HEK293 (cell line): ENCODE results near the gene CD151.

Experiments used
- CTCF ChIA-PET: fragments of 350-600 bp; formaldehyde crosslinking; extraction: SDS; loops from one replicate; lab custom pipeline; 2021; ENCODE audit warnings: antibody characterized with exemption; lab: Yijun Ruan, JAX
- POLR2A ChIA-PET: fragments of 300-600 bp; formaldehyde crosslinking; extraction: SDS; loops from one replicate; lab custom pipeline; 2020; ENCODE audit warnings: antibody characterized with exemption, inconsistent platforms; lab: Yijun Ruan, JAX
- H3K27ac ChIP-seq: fragments of 200-500 bp; sonication (Bioruptor generic); 2 replicates; pipeline ENCODE4 v1.5.1; 2014; ENCODE audit warnings: low read depth, low read length, control low read depth, inconsistent platforms; ENCODE audit errors: extremely low read depth
- H3K36me3 ChIP-seq, 2 experiments: fragments of 200-500 bp in 1 of 2; sonication (Bioruptor generic) in 1 of 2; 1 replicate in 1 of 2; 2 replicates in 1 of 2; pipeline ENCODE4 v1.5.1; 2014 to 2017; ENCODE audit warnings: inconsistent platforms in 2 of 2, low read length in 2 of 2; ENCODE audit not compliant: control insufficient read depth in 2 of 2, insufficient read depth in 1 of 2
- H3K4me1 ChIP-seq: fragments of 200-500 bp; sonication (Bioruptor generic); 2 replicates; pipeline ENCODE4 v1.5.1; 2014; ENCODE audit warnings: mild to moderate bottlenecking, low read length, inconsistent platforms; ENCODE audit not compliant: control insufficient read depth, insufficient read depth
- H3K4me3 ChIP-seq: 2 replicates; pipeline ENCODE4 v1.5.1; 2011; ENCODE audit warnings: low read depth, mild to moderate bottlenecking, control low read depth, low read length, moderate library complexity
- H3K9me3 ChIP-seq: fragments of 200-500 bp; sonication (Bioruptor generic); 2 replicates; pipeline ENCODE4 v1.5.1; 2014; ENCODE audit warnings: low read depth, low read length, inconsistent platforms; ENCODE audit not compliant: control insufficient read depth, insufficient read depth
- BCL11A ChIP-seq: fragments of 450-650 bp; formaldehyde crosslinking; IDR thresholded peaks from 2 replicates; pipeline ENCODE4 v1.5.1; 2016; ENCODE audit warnings: low read depth, missing biosample characterization, missing genetic modification characterization
- GLIS2 ChIP-seq: fragments of 450-650 bp; formaldehyde crosslinking; IDR thresholded peaks from 2 replicates; pipeline ENCODE4 v1.5.1; 2016; ENCODE audit warnings: missing biosample characterization, missing genetic modification characterization
- KLF1 ChIP-seq: fragments of 450-650 bp; formaldehyde crosslinking; IDR thresholded peaks from 2 replicates; pipeline ENCODE4 v1.5.1; 2016; ENCODE audit warnings: missing biosample characterization, missing genetic modification characterization
- KLF10 ChIP-seq: fragments of 450-650 bp; IDR thresholded peaks from 2 replicates; pipeline ENCODE4 v1.5.1; 2018; ENCODE audit warnings: missing biosample characterization, mild to moderate bottlenecking, missing genetic modification characterization
- KLF7 ChIP-seq: fragments of 450-650 bp; formaldehyde crosslinking; IDR thresholded peaks from 2 replicates; pipeline ENCODE4 v1.5.1; 2016; ENCODE audit warnings: missing biosample characterization, missing genetic modification characterization, borderline replicate concordance
- KLF8 ChIP-seq: fragments of 450-650 bp; formaldehyde crosslinking; IDR thresholded peaks from 2 replicates; pipeline ENCODE4 v1.5.1; 2016; ENCODE audit warnings: missing biosample characterization, missing genetic modification characterization
- KLF9 ChIP-seq: fragments of 450-650 bp; formaldehyde crosslinking; IDR thresholded peaks from 2 replicates; pipeline ENCODE4 v1.5.1; 2016; ENCODE audit warnings: missing biosample characterization, missing genetic modification characterization, low read depth
- OSR2 ChIP-seq: fragments of 450-650 bp; formaldehyde crosslinking; IDR thresholded peaks from 2 replicates; pipeline ENCODE4 v1.5.1; 2016; ENCODE audit warnings: missing biosample characterization, missing genetic modification characterization
- SCRT1 ChIP-seq: fragments of 450-650 bp; formaldehyde crosslinking; IDR thresholded peaks from 2 replicates; pipeline ENCODE4 v1.5.1; 2016; ENCODE audit warnings: missing biosample characterization, missing genetic modification characterization, borderline replicate concordance
- SP3 ChIP-seq: fragments of 450-650 bp; formaldehyde crosslinking; IDR thresholded peaks from 2 replicates; pipeline ENCODE4 v1.5.1; 2016; ENCODE audit warnings: missing biosample characterization, missing genetic modification characterization
- ZIC2 ChIP-seq: fragments of 450-650 bp; formaldehyde crosslinking; IDR thresholded peaks from 2 replicates; pipeline ENCODE4 v1.5.1; 2016; ENCODE audit warnings: missing biosample characterization, missing genetic modification characterization
- ZNF223 ChIP-seq: fragments of 450-650 bp; formaldehyde crosslinking; IDR thresholded peaks from 2 replicates; pipeline ENCODE4 v1.5.1; 2016; ENCODE audit warnings: missing biosample characterization, missing genetic modification characterization
- ZNF341 ChIP-seq: fragments of 450-650 bp; formaldehyde crosslinking; IDR thresholded peaks from 2 replicates; pipeline ENCODE4; 2016; ENCODE audit warnings: low read depth, missing biosample characterization, missing genetic modification characterization
- ZNF391 ChIP-seq: fragments of 450-650 bp; formaldehyde crosslinking; IDR thresholded peaks from 2 replicates; pipeline ENCODE4 v1.5.1; 2016; ENCODE audit warnings: low read depth, missing biosample characterization, missing genetic modification characterization, borderline replicate concordance
- ZNF521 ChIP-seq: fragments of 450-650 bp; formaldehyde crosslinking; IDR thresholded peaks from 2 replicates; pipeline ENCODE4 v1.5.1; 2017; ENCODE audit warnings: missing biosample characterization, mild to moderate bottlenecking, missing genetic modification characterization
- ZNF548 ChIP-seq: fragments of 450-650 bp; formaldehyde crosslinking; IDR thresholded peaks from 2 replicates; pipeline ENCODE4 v1.5.1; 2016; ENCODE audit warnings: missing biosample characterization, missing genetic modification characterization
- ZNF600 ChIP-seq: fragments of 450-650 bp; formaldehyde crosslinking; IDR thresholded peaks from 2 replicates; pipeline ENCODE4 v1.5.1; 2016; ENCODE audit warnings: missing biosample characterization, missing genetic modification characterization
- ZNF610 ChIP-seq: fragments of 450-650 bp; formaldehyde crosslinking; IDR thresholded peaks from 2 replicates; pipeline ENCODE4 v1.5.1; 2016; ENCODE audit warnings: missing biosample characterization, missing genetic modification characterization, borderline replicate concordance
- ZNF629 ChIP-seq: fragments of 450-650 bp; formaldehyde crosslinking; IDR thresholded peaks from 2 replicates; pipeline ENCODE4 v1.5.1; 2017; ENCODE audit warnings: missing biosample characterization, missing genetic modification characterization
- ZNF664 ChIP-seq: fragments of 450-650 bp; formaldehyde crosslinking; IDR thresholded peaks from 2 replicates; pipeline ENCODE4 v1.5.1; 2016; ENCODE audit warnings: missing biosample characterization, missing genetic modification characterization
- ZSCAN16 ChIP-seq: fragments of 450-650 bp; formaldehyde crosslinking; IDR thresholded peaks from 2 replicates; pipeline ENCODE4 v1.5.1; 2016; ENCODE audit warnings: missing biosample characterization, missing genetic modification characterization
- ZSCAN30 ChIP-seq: fragments of 450-650 bp; IDR thresholded peaks from 2 replicates; pipeline ENCODE4 v1.5.1; 2018; ENCODE audit warnings: missing biosample characterization, mild to moderate bottlenecking, missing genetic modification characterization, moderate library complexity
- TF ChIP-seq, protein P1 (sequence below): fragments of 450-650 bp; formaldehyde crosslinking; IDR thresholded peaks from 2 replicates; pipeline ENCODE4 v1.5.1; 2016; ENCODE audit warnings: missing biosample characterization, missing genetic modification characterization
- TF ChIP-seq, protein P2 (sequence below): fragments of 450-650 bp; formaldehyde crosslinking; IDR thresholded peaks from 2 replicates; pipeline ENCODE4 v1.5.1; 2016; ENCODE audit warnings: missing biosample characterization, missing genetic modification characterization
- TF ChIP-seq, protein P3 (sequence below): fragments of 450-650 bp; formaldehyde crosslinking; IDR thresholded peaks from 2 replicates; pipeline ENCODE4 v1.5.1; 2016; ENCODE audit warnings: missing biosample characterization, missing genetic modification characterization
- TF ChIP-seq, protein P4 (sequence below): fragments of 450-650 bp; formaldehyde crosslinking; IDR thresholded peaks from 2 replicates; pipeline ENCODE4 v1.5.1; 2016; ENCODE audit warnings: missing biosample characterization, missing genetic modification characterization
- TF ChIP-seq, protein P5 (sequence below): fragments of 450-650 bp; formaldehyde crosslinking; IDR thresholded peaks from 2 replicates; pipeline ENCODE4 v1.5.1; 2016; ENCODE audit warnings: missing biosample characterization, missing genetic modification characterization

The CD151 gene

DNA sequence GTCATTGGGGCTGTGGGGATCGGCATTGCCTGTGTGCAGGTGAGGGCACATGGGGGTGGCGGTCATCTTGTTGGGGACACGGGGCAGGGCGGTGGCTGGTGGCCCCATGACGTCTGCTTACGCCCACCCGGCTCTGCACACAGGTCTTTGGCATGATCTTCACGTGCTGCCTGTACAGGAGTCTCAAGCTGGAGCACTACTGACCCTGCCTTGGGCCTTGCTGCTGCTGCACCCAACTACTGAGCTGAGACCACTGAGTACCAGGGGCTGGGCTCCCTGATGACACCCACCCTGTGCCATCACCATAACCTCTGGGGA, 5.2 kb downstream of the CD151 start (continued):
- TF ChIP-seq, protein P1, sequence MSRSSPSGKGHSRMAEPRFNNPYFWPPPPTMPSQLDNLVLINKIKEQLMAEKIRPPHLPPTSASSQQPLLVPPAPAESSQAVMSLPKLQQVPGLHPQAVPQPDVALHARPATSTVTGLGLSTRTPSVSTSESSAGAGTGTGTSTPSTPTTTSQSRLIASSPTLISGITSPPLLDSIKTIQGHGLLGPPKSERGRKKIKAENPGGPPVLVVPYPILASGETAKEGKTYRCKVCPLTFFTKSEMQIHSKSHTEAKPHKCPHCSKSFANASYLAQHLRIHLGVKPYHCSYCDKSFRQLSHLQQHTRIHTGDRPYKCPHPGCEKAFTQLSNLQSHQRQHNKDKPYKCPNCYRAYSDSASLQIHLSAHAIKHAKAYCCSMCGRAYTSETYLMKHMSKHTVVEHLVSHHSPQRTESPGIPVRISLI (tag by site-specific recombination) = no peak
- TF ChIP-seq ZNF391 (tag by site-specific recombination) (no peak), ZNF600 (tag by site-specific recombination) (no peak)

DNA sequence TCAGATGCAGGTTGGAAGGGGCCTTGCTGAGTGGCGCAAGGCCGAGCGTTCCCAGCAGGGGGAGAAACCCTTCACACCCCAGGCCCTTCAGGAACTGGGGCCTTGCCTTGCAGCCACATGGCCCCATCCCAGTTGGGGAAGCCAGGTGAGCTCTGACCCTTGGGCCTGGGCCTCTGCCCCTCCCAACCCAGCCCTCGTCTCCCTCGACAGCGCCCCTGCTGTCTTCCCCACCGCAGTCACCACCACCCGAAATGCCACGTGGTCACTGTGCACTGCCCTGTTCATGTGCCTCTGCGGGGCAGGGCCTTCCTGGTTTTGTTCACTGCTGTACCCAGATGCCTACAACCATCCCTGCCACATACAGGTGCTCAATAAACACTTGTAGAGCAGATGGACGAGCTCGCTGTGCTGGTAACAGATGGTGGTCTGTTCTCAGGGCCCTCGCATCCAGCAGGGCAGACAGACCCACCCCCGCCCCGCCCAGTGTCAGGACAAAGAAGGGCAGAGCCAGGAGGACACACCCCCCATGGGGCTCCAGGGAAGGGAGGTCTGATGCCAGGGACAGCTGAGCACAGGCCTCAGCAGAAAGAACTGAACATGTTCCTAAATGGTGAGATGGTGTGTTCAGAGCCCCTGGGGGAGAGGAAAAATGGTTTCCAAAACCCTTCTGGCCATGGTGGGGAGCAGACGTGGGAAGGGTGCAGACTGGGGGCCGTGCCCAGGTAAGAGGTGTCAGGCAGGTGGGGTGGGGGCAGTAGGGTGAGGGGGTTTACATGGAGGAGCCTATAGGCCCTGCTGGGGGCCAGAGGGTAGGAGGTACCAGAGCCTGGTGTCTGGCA, 5.9 kb downstream of the CD151 start:
- ChIA-PET CTCF (interaction anchor here (0.7 kb wide), 3 partner anchors 10 to 319 kb away, joined by 3 to 4 read pairs (median 3); no protein-coding TSS in a partner anchor), POLR2A (interaction anchor here (0.6 to 15.0 kb wide), 5 partner anchors 7 to 33 kb away, joined by 3 to 202 read pairs (median 5); partner anchors contain the start of genes CD151, CRACR2B, PNPLA2 and RPLP2)
- peaks cover 0 to 63% of the 10 kb centered on the region in 2 experiments; a peak in 1 of 3 replicates for H3K36me3 ChIP-seq
- no peaks in the 10 kb centered on the region for H3K9me3 ChIP-seq
- no peaks in the 10 kb centered on the region; the same call in 1 of the 2 replicates for H3K4me1 ChIP-seq
- H3K27ac ChIP-seq = no peak overlapping the region
- no peak overlapping the region for H3K4me3 ChIP-seq
- TF ChIP-seq, protein P2, sequence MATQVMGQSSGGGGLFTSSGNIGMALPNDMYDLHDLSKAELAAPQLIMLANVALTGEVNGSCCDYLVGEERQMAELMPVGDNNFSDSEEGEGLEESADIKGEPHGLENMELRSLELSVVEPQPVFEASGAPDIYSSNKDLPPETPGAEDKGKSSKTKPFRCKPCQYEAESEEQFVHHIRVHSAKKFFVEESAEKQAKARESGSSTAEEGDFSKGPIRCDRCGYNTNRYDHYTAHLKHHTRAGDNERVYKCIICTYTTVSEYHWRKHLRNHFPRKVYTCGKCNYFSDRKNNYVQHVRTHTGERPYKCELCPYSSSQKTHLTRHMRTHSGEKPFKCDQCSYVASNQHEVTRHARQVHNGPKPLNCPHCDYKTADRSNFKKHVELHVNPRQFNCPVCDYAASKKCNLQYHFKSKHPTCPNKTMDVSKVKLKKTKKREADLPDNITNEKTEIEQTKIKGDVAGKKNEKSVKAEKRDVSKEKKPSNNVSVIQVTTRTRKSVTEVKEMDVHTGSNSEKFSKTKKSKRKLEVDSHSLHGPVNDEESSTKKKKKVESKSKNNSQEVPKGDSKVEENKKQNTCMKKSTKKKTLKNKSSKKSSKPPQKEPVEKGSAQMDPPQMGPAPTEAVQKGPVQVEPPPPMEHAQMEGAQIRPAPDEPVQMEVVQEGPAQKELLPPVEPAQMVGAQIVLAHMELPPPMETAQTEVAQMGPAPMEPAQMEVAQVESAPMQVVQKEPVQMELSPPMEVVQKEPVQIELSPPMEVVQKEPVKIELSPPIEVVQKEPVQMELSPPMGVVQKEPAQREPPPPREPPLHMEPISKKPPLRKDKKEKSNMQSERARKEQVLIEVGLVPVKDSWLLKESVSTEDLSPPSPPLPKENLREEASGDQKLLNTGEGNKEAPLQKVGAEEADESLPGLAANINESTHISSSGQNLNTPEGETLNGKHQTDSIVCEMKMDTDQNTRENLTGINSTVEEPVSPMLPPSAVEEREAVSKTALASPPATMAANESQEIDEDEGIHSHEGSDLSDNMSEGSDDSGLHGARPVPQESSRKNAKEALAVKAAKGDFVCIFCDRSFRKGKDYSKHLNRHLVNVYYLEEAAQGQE (tag by site-specific recombination) = no peak
- peak; percentile 39; the same call in 1 of the 2 replicates for TF ChIP-seq ZSCAN16 (tag by site-specific recombination)
- 0 out of 2 replicates have a peak, but pooled peaks have one; percentile 17 for TF ChIP-seq ZSCAN30
- TF ChIP-seq KLF10 = peak; percentile 91
- TF ChIP-seq, protein P3, sequence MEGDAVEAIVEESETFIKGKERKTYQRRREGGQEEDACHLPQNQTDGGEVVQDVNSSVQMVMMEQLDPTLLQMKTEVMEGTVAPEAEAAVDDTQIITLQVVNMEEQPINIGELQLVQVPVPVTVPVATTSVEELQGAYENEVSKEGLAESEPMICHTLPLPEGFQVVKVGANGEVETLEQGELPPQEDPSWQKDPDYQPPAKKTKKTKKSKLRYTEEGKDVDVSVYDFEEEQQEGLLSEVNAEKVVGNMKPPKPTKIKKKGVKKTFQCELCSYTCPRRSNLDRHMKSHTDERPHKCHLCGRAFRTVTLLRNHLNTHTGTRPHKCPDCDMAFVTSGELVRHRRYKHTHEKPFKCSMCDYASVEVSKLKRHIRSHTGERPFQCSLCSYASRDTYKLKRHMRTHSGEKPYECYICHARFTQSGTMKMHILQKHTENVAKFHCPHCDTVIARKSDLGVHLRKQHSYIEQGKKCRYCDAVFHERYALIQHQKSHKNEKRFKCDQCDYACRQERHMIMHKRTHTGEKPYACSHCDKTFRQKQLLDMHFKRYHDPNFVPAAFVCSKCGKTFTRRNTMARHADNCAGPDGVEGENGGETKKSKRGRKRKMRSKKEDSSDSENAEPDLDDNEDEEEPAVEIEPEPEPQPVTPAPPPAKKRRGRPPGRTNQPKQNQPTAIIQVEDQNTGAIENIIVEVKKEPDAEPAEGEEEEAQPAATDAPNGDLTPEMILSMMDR = peak; percentile 65
- TF ChIP-seq ZNF548 (tag by site-specific recombination) = no peak
- TF ChIP-seq OSR2 (tag by site-specific recombination) = no peak
- peak; percentile 61 for TF ChIP-seq SP3
- TF ChIP-seq, protein P4, sequence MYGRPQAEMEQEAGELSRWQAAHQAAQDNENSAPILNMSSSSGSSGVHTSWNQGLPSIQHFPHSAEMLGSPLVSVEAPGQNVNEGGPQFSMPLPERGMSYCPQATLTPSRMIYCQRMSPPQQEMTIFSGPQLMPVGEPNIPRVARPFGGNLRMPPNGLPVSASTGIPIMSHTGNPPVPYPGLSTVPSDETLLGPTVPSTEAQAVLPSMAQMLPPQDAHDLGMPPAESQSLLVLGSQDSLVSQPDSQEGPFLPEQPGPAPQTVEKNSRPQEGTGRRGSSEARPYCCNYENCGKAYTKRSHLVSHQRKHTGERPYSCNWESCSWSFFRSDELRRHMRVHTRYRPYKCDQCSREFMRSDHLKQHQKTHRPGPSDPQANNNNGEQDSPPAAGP (tag by site-specific recombination) = 0 out of 2 replicates have a peak, but pooled peaks have one; percentile 69
- TF ChIP-seq KLF9 (tag by site-specific recombination) = peak; percentile 67
- peak; percentile 45 for TF ChIP-seq GLIS2 (tag by site-specific recombination)
- TF ChIP-seq ZNF664 (tag by site-specific recombination) = peak; percentile 49; the same call in 1 of the 2 replicates
- TF ChIP-seq ZNF341 (tag by site-specific recombination) = peak; percentile 14; the same call in 1 of the 2 replicates
- TF ChIP-seq, protein P5, sequence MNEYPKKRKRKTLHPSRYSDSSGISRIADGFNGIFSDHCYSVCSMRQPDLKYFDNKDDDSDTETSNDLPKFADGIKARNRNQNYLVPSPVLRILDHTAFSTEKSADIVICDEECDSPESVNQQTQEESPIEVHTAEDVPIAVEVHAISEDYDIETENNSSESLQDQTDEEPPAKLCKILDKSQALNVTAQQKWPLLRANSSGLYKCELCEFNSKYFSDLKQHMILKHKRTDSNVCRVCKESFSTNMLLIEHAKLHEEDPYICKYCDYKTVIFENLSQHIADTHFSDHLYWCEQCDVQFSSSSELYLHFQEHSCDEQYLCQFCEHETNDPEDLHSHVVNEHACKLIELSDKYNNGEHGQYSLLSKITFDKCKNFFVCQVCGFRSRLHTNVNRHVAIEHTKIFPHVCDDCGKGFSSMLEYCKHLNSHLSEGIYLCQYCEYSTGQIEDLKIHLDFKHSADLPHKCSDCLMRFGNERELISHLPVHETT (tag by site-specific recombination) = no peak
- TF ChIP-seq ZNF629 (tag by site-specific recombination) = no peak
- TF ChIP-seq KLF7 (tag by site-specific recombination) = peak; percentile 76; the same call in 1 of the 2 replicates
- TF ChIP-seq KLF1 (tag by site-specific recombination) = peak; percentile 78
- TF ChIP-seq ZNF521 (tag by site-specific recombination) = no peak
- TF ChIP-seq BCL11A (tag by site-specific recombination) = peak; percentile 22; the same call in 1 of the 2 replicates
- peak; percentile 78 for TF ChIP-seq SCRT1
- peak; percentile 30; the same call in 1 of the 2 replicates for TF ChIP-seq ZIC2 (tag by site-specific recombination)
- TF ChIP-seq KLF8 = peak; percentile 30; the same call in 1 of the 2 replicates
- no peak for TF ChIP-seq ZNF610
- no peak for TF ChIP-seq ZNF223 (tag by site-specific recombination)
